ENCODE results near the gene HS1BP3. TPM values are rescaled to one million over a fixed set of nuclear protein-coding genes. Genes with fewer than 3 reads are reported as not detected.

The HS1BP3 gene
- total and polyA plus RNA-seq, 10 donors = 8.8 to 38.0 (median 25.9) TPM

DNA sequence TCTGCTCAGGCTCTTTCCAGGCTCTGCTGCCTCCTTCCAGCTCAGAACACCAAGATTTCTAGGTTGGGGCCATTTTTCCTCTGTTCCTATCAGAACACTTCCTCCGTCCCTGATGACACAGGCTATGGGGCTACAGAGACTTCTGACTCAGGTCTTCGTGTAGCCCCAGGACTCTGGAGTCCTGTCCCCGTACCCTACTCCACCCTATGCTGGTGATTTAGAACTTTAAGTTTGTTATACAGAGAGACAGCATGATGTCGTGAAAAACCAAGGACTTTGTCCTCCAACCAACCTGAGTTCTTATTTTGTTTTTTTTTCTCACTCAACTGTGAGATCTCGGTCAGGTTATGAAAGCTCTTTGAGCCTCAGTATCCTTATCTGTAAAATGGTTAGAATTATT is 78.7 kb downstream of the HS1BP3 start:
- TF ChIP-seq CTCF (IDR thresholded peaks at IDR 0.05 in 8 of 11, conservative IDR thresholded peaks at IDR 0.05 in 3 of 11) = no peak
- no peak for TF ChIP-seq POLR2AphosphoS5 (IDR thresholded peaks at IDR 0.05)
- no peak for TF ChIP-seq POLR2A (IDR thresholded peaks at IDR 0.05)
- 90 to 96% (median 92%) methylated on average over 5 of the region's 5 CpGs for WGBS, 5 donors
- H3K4me1 ChIP-seq = peaks cover 7 to 28% (median 14%) of the 10 kb centered on the region in 6 donors
- DNase-seq = no peak
- no peak overlapping the region for H3K4me3 ChIP-seq
- intact Hi-C loops (cut with DNase I; ENCODE audit: low total_unique reads) = no loop called here
- no peaks in the 10 kb centered on the region for H3K27me3 ChIP-seq (replicated peaks in 1 of 7)
- peak overlapping the region in 2 of 8 donors; percentile 18 to 37 for H3K27ac ChIP-seq
- H3K36me3 ChIP-seq = no peaks in the 10 kb centered on the region
- H3K9me3 ChIP-seq = no peaks in the 10 kb centered on the region

DNA sequence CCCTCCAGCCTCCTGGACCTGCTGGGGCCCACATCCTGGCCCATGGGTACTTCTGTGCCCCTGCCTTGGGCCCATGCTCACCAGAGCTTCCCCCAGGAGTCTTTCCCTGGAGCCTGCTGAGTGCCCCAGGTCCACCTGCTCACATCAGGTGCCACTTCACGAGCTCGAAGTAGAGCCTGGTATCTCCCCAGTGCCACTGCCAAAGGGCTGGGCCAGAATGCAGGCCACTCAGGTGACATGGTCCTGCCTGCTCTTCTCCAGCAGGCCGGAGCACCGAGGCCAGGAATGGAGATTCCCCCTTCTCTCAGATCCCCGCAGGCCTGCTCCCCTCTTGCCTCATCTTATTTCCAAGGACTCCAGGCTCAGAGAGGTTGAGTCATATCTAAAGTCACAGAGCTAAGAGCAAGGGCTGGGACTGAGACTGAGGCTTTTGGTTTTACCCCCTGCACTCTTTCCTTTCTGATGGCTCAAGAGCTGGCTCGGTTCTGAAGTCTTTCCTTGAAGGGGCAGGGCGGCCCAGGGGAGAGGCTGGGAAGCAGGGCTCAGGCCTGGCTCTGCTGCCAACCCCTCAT is 79.2 kb downstream of the HS1BP3 start:
- DNase-seq = no peak
- Histone ChIP-seq H3K27ac (peak overlapping the region in 3 of 8 donors; percentile 13 to 37 (median 18)), H3K36me3 (no peaks in the 10 kb centered on the region), H3K4me3 (no peak overlapping the region), H3K27me3 (replicated peaks in 1 of 7) (no peaks in the 10 kb centered on the region), H3K4me1 (peaks cover 2 to 23% (median 9%) of the 10 kb centered on the region in 6 donors), H3K9me3 (no peaks in the 10 kb centered on the region)
- intact Hi-C loops (cut with DNase I; ENCODE audit: low total_unique reads) = no loop called here
- WGBS, 5 donors = 84 to 91% (median 87%) methylated on average over 5 to 7 of the region's 7 CpGs
- TF ChIP-seq POLR2A (IDR thresholded peaks at IDR 0.05) = no peak
- no peak for TF ChIP-seq CTCF (IDR thresholded peaks at IDR 0.05 in 8 of 11, conservative IDR thresholded peaks at IDR 0.05 in 3 of 11)
- TF ChIP-seq POLR2AphosphoS5 (IDR thresholded peaks at IDR 0.05) = no peak

DNA sequence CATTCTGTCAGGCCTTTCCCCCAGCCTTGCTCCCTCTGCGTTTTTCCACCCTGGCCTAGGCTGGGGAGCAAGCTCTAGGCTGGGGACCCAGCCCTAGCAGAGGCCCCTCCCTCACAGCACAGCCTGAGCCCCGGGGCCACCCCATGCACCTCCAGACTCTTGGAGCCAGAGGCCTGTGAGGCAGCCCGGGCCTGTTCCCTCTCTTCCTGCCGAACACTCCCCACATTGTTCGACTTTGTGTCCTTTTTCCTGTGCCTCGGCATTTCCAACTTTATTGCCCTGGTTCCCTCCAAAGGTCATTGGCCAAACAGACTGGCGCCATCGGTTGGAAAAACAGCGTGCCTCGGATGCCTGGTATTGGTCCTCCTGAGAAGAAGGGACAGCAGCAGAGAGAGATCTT is 79.7 kb downstream of the HS1BP3 start:
- peak; percentile 47 for DNase-seq
- no peaks in the 10 kb centered on the region for H3K36me3 ChIP-seq
- no peak for TF ChIP-seq POLR2AphosphoS5 (IDR thresholded peaks at IDR 0.05)
- no peak for TF ChIP-seq POLR2A (IDR thresholded peaks at IDR 0.05)
- no peak for TF ChIP-seq CTCF (IDR thresholded peaks at IDR 0.05 in 8 of 11, conservative IDR thresholded peaks at IDR 0.05 in 3 of 11)
- H3K4me3 ChIP-seq = no peak overlapping the region
- no peaks in the 10 kb centered on the region for H3K27me3 ChIP-seq (replicated peaks in 1 of 7)
- WGBS, 5 donors = 74 to 87% (median 83%) methylated on average over 10 of the region's 10 CpGs
- peaks cover 0 to 18% (median 4%) of the 10 kb centered on the region in 6 donors for H3K4me1 ChIP-seq
- no peaks in the 10 kb centered on the region for H3K9me3 ChIP-seq
- H3K27ac ChIP-seq = peak overlapping the region in 3 of 8 donors; percentile 13 to 37 (median 18)
- intact Hi-C loops (cut with DNase I; ENCODE audit: low total_unique reads) = no loop called here

- no peak for TF ChIP-seq CTCF (IDR thresholded peaks at IDR 0.05 in 8 of 11, conservative IDR thresholded peaks at IDR 0.05 in 3 of 11)
- H3K4me1 ChIP-seq = peaks cover 0 to 17% (median 0%) of the 10 kb centered on the region in 6 donors
- DNase-seq = peak; percentile 51
- peak overlapping the region in 1 of 8 donors; percentile 45 for H3K27ac ChIP-seq
- 88 to 97% (median 96%) methylated on average over 6 of the region's 6 CpGs for WGBS, 5 donors
- intact Hi-C loops (cut with DNase I; ENCODE audit: low total_unique reads) = no loop called here
- H3K4me3 ChIP-seq = no peak overlapping the region
- no peaks in the 10 kb centered on the region for H3K36me3 ChIP-seq
- no peaks in the 10 kb centered on the region for H3K27me3 ChIP-seq (replicated peaks in 1 of 7)
- H3K9me3 ChIP-seq = no peaks in the 10 kb centered on the region
These were observed 80.6 kb downstream of the HS1BP3 start for GRCh38 chr2:20570249-20570648.

All from spleen (tissue), 11 donors.